NCI-H1694 treated with DMSO at 0.1 percent for 48 hours (cell line): ENCODE measurements around the gene USP9X.
A peak's percentile ranks its signal among the peaks of the same experiment; 100 is the strongest.
"Not testable (repeated sequence)": the region's sequence is repeated elsewhere in the genome, so short reads cannot be mapped to it uniquely, and the experiment has no call there.

Source experiments
- DNase-seq: peaks from one replicate; lab custom pipeline; 2025; lab: John Stamatoyannopoulos, UW

USP9X gene

GRCh38 chrX:41186946-41187345 lies 101.7 kb downstream of the USP9X start:
- DNase-seq = not testable (repeated sequence)

GRCh38 chrX:41189156-41189555 lies 103.9 kb downstream of the USP9X start:
- DNase-seq = no peak

- no peak for DNase-seq
Observed at GRCh38 chrX:41192880-41193279, 107.6 kb downstream of the USP9X start.

- DNase-seq = no peak
Observed at GRCh38 chrX:41198410-41198809, 113.2 kb downstream of the USP9X start.

GRCh38 chrX:41200785-41201184 lies 115.5 kb downstream of the USP9X start:
- no peak for DNase-seq

GRCh38 chrX:41209853-41210252 lies 124.6 kb downstream of the USP9X start:
- DNase-seq = no peak

- DNase-seq = no peak
Observed at GRCh38 chrX:41224605-41225004, 139.4 kb downstream of the USP9X start.

GRCh38 chrX:41233988-41234387 lies 148.7 kb downstream of the USP9X start:
- no peak for DNase-seq

- DNase-seq = not testable (repeated sequence)
Observed at GRCh38 chrX:41234471-41234870, 149.2 kb downstream of the USP9X start.

GRCh38 chrX:41234962-41235361 lies 149.7 kb downstream of the USP9X start:
- DNase-seq = no peak

GRCh38 chrX:41236629-41237028 lies 151.4 kb downstream of the USP9X start:
- no peak for DNase-seq

- no peak for DNase-seq
Observed at GRCh38 chrX:41240509-41240908, 155.3 kb downstream of the USP9X start.

GRCh38 chrX:41241962-41242361 lies 156.7 kb downstream of the USP9X start:
- DNase-seq = no peak

GRCh38 chrX:41245641-41246040 lies 160.4 kb downstream of the USP9X start:
- peak; percentile 36 for DNase-seq

- DNase-seq = no peak
Observed at GRCh38 chrX:41250867-41251266, 165.6 kb downstream of the USP9X start.

GRCh38 chrX:41257801-41258200 lies 172.6 kb downstream of the USP9X start:
- no peak for DNase-seq

- no peak for DNase-seq
Observed at GRCh38 chrX:41258226-41258625, 173.0 kb downstream of the USP9X start.

GRCh38 chrX:41258871-41259270 lies 173.6 kb downstream of the USP9X start:
- DNase-seq = no peak

GRCh38 chrX:41259516-41259915 lies 174.3 kb downstream of the USP9X start:
- no peak for DNase-seq

- DNase-seq = no peak
Observed at GRCh38 chrX:41265615-41266014, 180.4 kb downstream of the USP9X start.

GRCh38 chrX:41273638-41274037 lies 188.4 kb downstream of the USP9X start:
- no peak for DNase-seq

- DNase-seq = peak; percentile 48
Observed at GRCh38 chrX:41275661-41276609, 190.7 kb downstream of the USP9X start.

- no peak for DNase-seq
Observed at GRCh38 chrX:41276661-41277506, 191.6 kb downstream of the USP9X start.
